ENCODE measurements around the gene TBC1D30. TPM values are rescaled to one million over a fixed set of nuclear protein-coding genes. Genes with fewer than 3 reads are reported as not detected.
"Not testable (repeated sequence)": the region's sequence is repeated elsewhere in the genome, so short reads cannot be mapped to it uniquely, and the experiment has no call there.

TBC1D30 gene, protein sequence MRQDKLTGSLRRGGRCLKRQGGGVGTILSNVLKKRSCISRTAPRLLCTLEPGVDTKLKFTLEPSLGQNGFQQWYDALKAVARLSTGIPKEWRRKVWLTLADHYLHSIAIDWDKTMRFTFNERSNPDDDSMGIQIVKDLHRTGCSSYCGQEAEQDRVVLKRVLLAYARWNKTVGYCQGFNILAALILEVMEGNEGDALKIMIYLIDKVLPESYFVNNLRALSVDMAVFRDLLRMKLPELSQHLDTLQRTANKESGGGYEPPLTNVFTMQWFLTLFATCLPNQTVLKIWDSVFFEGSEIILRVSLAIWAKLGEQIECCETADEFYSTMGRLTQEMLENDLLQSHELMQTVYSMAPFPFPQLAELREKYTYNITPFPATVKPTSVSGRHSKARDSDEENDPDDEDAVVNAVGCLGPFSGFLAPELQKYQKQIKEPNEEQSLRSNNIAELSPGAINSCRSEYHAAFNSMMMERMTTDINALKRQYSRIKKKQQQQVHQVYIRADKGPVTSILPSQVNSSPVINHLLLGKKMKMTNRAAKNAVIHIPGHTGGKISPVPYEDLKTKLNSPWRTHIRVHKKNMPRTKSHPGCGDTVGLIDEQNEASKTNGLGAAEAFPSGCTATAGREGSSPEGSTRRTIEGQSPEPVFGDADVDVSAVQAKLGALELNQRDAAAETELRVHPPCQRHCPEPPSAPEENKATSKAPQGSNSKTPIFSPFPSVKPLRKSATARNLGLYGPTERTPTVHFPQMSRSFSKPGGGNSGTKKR
- 1 to 10 TPM; 4.5 to 6.0 (median 4.9) TPM for polyA plus RNA-seq (ENCODE audit: insufficient read length in 3 of 3)

- DNase-seq (ENCODE audit: low read depth in 3 of 3, low spot score in 2 of 3) = no peak
Observed at GRCh38 chr12:64824500-64825142, at the start of gene TBC1D30. Gene TBC1D30, plus strand, starts transcription at chr12:64824647. Its CDS starts 233 bp downstream, at chr12:64824880.

- not testable (repeated sequence) for DNase-seq (ENCODE audit: low read depth in 3 of 3, low spot score in 2 of 3)
Observed at GRCh38 chr12:64775147-64775736, 49.2 kb upstream of the TBC1D30 start.

GRCh38 chr12:64779354-64779974 is 45.0 kb upstream of the TBC1D30 start:
- DNase-seq (ENCODE audit: low read depth in 3 of 3, low spot score in 2 of 3) = no peak

DNA sequence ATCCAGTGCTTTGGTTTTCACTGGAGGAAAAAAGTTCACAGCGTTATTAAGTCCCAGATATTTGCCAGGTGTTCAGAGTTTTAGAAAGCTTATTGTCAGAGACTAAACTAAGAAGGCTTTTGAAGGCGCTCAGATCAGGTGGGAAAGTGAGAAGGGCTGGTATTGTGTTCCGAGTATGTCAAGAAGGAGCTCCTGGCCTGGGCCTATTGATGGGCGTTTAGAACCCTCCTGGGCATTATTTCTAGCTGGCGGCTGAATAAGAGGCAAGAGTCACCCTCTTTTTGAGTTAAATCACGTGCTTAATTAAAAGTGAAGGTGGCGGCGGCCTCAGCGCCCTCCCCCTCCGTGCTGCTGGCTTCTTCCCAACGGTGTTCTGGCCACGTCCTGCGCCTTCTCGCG is 44.3 kb upstream of the TBC1D30 start:
- DNase-seq (ENCODE audit: low read depth in 3 of 3, low spot score in 2 of 3) = no peak

- no peak for DNase-seq (ENCODE audit: low read depth in 3 of 3, low spot score in 2 of 3)
Observed at GRCh38 chr12:64780531-64781279, 43.7 kb upstream of the TBC1D30 start.

DNA sequence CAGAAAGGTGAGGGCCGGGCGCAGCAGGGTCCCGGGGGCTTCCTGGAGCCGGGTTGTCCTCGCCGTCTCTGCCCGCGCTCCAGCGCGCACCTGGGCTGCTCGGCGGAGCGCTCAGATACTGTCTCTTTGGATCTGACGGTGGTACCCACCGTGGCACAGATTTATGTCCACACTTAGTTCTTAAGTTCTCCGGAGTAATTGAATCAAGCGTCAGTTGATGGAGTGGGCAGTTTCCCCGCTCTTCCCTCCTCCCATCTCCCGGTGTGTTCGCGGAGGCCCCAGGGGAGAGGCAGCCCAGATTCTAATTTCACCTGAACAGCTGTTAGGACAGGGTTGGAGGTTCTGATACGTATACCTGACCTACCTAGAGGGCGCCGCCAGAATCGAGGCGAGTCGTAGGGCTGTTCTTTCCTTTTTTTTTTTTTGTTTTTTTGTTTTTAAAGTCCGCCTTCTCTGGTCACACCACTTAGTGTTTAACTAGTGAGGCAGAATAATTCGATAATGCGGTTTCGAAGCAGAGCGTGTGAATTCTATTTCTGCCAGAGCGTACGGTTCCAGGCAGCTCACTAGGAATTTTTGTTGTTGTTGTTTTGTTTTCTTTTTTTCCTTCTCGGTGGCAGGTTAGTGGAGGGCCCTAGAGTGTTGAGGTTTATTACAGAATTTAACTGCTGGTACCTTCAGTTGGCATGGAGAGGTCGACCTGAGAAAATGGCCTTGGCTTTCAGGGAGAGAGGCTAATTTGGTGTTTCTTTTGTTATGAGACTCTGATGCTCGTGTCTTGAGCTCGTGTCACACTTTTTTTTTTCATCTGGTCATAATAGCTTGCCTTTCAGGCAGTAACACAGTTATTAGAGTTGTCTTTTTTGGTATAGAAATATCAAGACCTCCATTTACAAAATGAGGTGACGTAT is 42.9 kb upstream of the TBC1D30 start:
- no peak for DNase-seq (ENCODE audit: low read depth in 3 of 3, low spot score in 2 of 3)

DNA sequence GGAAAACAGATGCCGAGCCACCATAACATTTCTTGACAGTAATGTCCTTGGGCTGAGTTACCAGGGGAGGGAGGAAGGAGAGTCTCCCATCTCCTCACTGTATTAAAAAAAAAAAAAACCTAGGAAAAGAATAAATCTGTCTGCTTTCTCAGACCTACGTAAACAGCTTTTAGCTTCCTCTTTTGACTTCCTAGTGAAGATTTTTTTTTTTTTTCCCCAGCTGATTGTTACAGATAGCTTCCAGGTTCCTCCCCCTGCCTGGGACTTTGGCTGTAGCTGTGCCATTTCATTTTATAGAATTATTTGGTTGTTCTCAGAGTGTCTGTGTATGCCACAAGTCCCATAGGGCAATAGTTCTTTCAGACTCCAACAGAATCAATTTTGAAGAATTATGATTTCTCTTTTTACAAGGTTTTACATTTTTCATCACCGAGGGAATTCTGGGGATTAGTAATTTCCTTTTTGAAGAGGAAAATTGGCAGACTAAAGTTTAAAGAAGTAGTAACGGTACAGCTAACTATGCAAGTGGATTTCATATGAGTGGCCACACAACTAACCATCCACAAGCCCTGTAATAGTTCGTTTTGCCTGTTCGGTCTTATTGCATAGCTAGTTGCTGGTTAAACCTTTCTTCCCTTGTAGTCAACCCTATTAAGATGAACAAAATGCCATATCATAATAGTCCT is 42.1 kb upstream of the TBC1D30 start:
- DNase-seq (ENCODE audit: low read depth in 3 of 3, low spot score in 2 of 3) = no peak

GRCh38 chr12:64785838-64786237 is 38.6 kb upstream of the TBC1D30 start:
- DNase-seq (ENCODE audit: low read depth in 3 of 3, low spot score in 2 of 3) = no peak

DNA sequence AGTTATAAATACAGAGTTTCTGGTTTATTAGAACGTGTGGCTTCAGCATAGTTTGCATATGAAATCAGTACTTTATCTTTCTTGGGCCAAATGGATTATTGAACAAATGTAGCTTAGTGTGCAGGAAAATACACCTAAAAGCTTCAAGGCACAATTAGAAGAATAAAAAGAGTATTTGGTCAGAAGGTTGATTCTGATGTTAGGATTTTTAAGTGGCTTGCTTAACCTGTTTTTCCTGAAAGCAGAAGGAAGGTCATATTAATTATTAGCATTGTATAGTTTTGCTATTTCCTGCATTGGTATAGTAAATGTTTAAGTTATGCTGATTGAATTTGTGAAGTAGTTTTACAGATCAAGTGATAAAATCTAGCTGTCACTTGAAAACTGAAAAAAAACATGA is 34.3 kb upstream of the TBC1D30 start:
- DNase-seq (ENCODE audit: low read depth in 3 of 3, low spot score in 2 of 3) = no peak

- no peak for DNase-seq (ENCODE audit: low read depth in 3 of 3, low spot score in 2 of 3)
Observed at GRCh38 chr12:64791036-64791435, 33.4 kb upstream of the TBC1D30 start.

DNA sequence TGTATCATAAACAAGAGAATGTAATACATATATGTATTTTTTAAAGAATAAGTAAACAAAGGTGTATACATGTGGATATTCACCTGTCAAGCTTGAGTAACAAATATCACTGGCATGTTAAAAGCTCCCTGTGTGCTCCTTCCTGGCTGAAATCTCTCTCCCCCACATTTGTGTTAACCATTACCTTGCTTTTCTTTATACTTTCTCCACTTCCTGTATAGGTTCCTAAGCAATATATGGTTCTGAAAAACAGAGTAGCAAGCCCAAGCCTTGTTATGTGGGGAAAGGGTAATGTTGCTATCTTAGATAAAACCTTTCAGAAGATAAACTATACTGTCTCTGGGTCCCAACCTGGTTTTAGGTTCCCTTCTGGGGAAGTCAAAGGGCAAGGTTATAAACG is 32.3 kb upstream of the TBC1D30 start:
- DNase-seq (ENCODE audit: low read depth in 3 of 3, low spot score in 2 of 3) = no peak

- DNase-seq (ENCODE audit: low read depth in 3 of 3, low spot score in 2 of 3) = no peak
Observed at GRCh38 chr12:64793610-64794009, 30.8 kb upstream of the TBC1D30 start.

DNA sequence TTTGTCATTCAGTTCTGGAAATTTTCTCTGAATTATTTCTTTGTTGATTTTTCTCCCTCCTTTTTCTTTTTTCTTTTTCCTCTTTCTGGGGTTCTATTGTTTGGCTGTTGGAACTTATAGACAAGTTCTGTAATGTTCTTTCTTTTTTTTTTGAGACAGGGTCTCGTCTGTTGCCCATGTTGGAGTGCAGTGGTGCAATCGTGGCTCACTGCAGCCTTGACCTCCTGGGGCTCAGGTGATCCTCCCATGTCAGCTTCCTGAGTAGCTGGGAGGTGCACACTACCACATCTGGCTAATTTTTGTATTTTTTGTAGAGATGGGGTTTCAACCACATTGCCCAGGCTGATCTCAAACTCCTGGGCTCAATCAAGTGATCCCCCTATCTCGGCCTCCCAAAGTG is 30.1 kb upstream of the TBC1D30 start:
- no peak for DNase-seq (ENCODE audit: low read depth in 3 of 3, low spot score in 2 of 3)

GRCh38 chr12:64796205-64796845 is 28.1 kb upstream of the TBC1D30 start:
- peak in 1 of 3 donors; percentile 69 for DNase-seq (ENCODE audit: low read depth in 3 of 3, low spot score in 2 of 3)

- DNase-seq (ENCODE audit: low read depth in 3 of 3, low spot score in 2 of 3) = no peak
Observed at GRCh38 chr12:64797156-64797555, 27.3 kb upstream of the TBC1D30 start.

GRCh38 chr12:64798165-64798564 is 26.3 kb upstream of the TBC1D30 start:
- DNase-seq (ENCODE audit: low read depth in 3 of 3, low spot score in 2 of 3) = no peak

DNA sequence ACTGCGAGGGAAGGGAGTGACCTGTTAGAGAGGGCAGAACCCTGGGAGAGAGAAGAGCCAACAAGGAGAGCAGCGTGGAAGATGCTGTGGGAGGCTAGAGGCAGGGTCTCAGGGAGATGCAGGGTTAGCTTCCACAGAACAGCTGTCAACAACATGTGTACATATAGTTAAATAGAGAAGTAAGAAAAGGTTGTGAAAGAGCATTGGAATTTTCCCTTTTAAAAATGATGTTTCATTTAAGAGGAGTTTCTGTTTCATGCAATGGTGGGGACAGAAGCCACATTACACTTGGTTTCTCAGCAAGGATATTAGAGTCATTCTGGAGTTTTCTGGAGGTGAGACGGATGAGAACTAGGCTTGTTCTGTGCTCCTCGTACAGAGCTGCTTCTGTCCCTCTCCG is 23.8 kb upstream of the TBC1D30 start:
- no peak for DNase-seq (ENCODE audit: low read depth in 3 of 3, low spot score in 2 of 3)

- no peak for DNase-seq (ENCODE audit: low read depth in 3 of 3, low spot score in 2 of 3)
Observed at GRCh38 chr12:64801381-64801780, 23.1 kb upstream of the TBC1D30 start.
